ENCODE measurements around the gene HERC2. TPM values are rescaled to one million over a fixed set of nuclear protein-coding genes. Genes with fewer than 3 reads are reported as not detected.

The HERC2 gene
- total RNA-seq, 1 experiment from 2014 or later, result 69.2 TPM

GRCh38 chr15:28133281-28133680, 188.7 kb downstream of the HERC2 start:
- peaks cover 7 to 13% of the 10 kb centered on the region in 2 experiments; a peak in 3 of 4 replicates for H3K4me1 Mint-ChIP-seq
- no peak overlapping the region for H3K4ac ChIP-seq (ENCODE audit: low read depth, low read length)
- H3K27ac Mint-ChIP-seq, result peak overlapping the region in 1 of 3 experiments; percentile 55; a peak in 1 of 7 replicates
- no peak overlapping the region for H3K18ac ChIP-seq (ENCODE audit: insufficient read length, low read depth, low read length)
- no peak overlapping the region for H3K27ac ChIP-seq (ENCODE audit: insufficient read length, low read depth, low read length)
- no peak overlapping the region for H2BK5ac ChIP-seq (ENCODE audit: insufficient read length, low read length)
- no peaks in the 10 kb centered on the region for H3K27me3 ChIP-seq (ENCODE audit: insufficient read depth, low read length)
- H4K20me1 ChIP-seq (ENCODE audit: control insufficient read depth, insufficient read depth, insufficient read length), result no peaks in the 10 kb centered on the region
- H3K4me3 Mint-ChIP-seq, result no peak overlapping the region
- no peak overlapping the region for H2BK12ac ChIP-seq (ENCODE audit: insufficient read length, low read depth, low read length)
- no peak overlapping the region for H3K14ac ChIP-seq (ENCODE audit: insufficient read depth, low read length)
- H4K91ac ChIP-seq (ENCODE audit: insufficient read length, low read depth, low read length), result no peak overlapping the region
- no peak overlapping the region for H2AK5ac ChIP-seq (ENCODE audit: insufficient read length, low read length)
- H3K27me3 Mint-ChIP-seq (ENCODE audit: low read depth), result no peaks in the 10 kb centered on the region
- H3K9me3 Mint-ChIP-seq, result no peaks in the 10 kb centered on the region
- peaks cover 3% of the 10 kb centered on the region; the same call in 1 of the 2 replicates for H3K4me1 ChIP-seq (ENCODE audit: insufficient read depth, low read length)
- H2AFZ ChIP-seq (ENCODE audit: low read length), result no peak overlapping the region
- no peaks in the 10 kb centered on the region for H3K79me1 ChIP-seq (ENCODE audit: insufficient read depth, low read depth, low read length, poor library complexity, severe bottlenecking)
- no peak overlapping the region for H3T11ph ChIP-seq (ENCODE audit: low read length)
- no peak overlapping the region for H3K23ac ChIP-seq (ENCODE audit: insufficient read length, low read depth, low read length)
- no peak overlapping the region for H3K9ac ChIP-seq (ENCODE audit: extremely low read depth, insufficient read length, low read length)
- H3K4me2 ChIP-seq (ENCODE audit: insufficient read depth, insufficient read length, low read length), result no peak overlapping the region
- no peak for DNase-seq
- H2BK15ac ChIP-seq (ENCODE audit: low read depth, low read length), result no peak overlapping the region
- no peak overlapping the region for H3K56ac ChIP-seq (ENCODE audit: insufficient read length, low read depth, low read length)
- H4K5ac ChIP-seq (ENCODE audit: insufficient read length, low read depth, low read length), result no peak overlapping the region
- no peaks in the 10 kb centered on the region for H3K79me2 ChIP-seq (ENCODE audit: insufficient read depth, low read length)
- H3K23me2 ChIP-seq (ENCODE audit: insufficient read length, low read depth, low read length, poor library complexity, severe bottlenecking), result no peaks in the 10 kb centered on the region
- H3K36me3 Mint-ChIP-seq (ENCODE audit: insufficient read depth in 1 of 3, low read depth in 3 of 3), result peaks cover 37 to 59% (median 49%) of the 10 kb centered on the region in 3 experiments
- no peak overlapping the region for H2BK20ac ChIP-seq (ENCODE audit: low read depth, low read length, poor library complexity, severe bottlenecking)
- H4K8ac ChIP-seq (replicated peaks; ENCODE audit: insufficient read length, low read depth, low read length), result no peak overlapping the region
- TF ChIP-seq CTCF (conservative IDR thresholded peaks at IDR 0.05), result no peak
- H3K9me3 ChIP-seq (ENCODE audit: control insufficient read depth, low read depth, low read length), result no peaks in the 10 kb centered on the region
- H2BK120ac ChIP-seq (ENCODE audit: low read depth, low read length, poor library complexity, severe bottlenecking), result no peak overlapping the region

Data from H9 (cell line).